AG04449 (cell line): ENCODE measurements around the gene GSG1L.

Source experiments
- CTCF ChIA-PET: fragments of 350-600 bp; formaldehyde crosslinking; extraction: SDS; loops from one replicate; lab custom pipeline; 2021; ENCODE audit warnings: antibody characterized with exemption; lab: Yijun Ruan, JAX
- POLR2A ChIA-PET: fragments of 400-600, 350-600 bp; formaldehyde crosslinking; extraction: SDS; loops from one replicate; lab custom pipeline; 2020; ENCODE audit warnings: antibody characterized with exemption, inconsistent platforms; lab: Yijun Ruan, JAX
- DNase-seq: peaks from one replicate; pipeline ENCODE4 v3.0.0-alpha.2; 2010; ENCODE audit warnings: low read depth, low spot score
- H3K4me3 ChIP-seq: 2 replicates; pipeline ENCODE4 v1.5.1; 2011; ENCODE audit warnings: low read depth, mild to moderate bottlenecking, control low read depth, low read length
- TF ChIP-seq, protein P1 (sequence below): IDR thresholded peaks from one replicate; pipeline ENCODE4 v1.5.1; 2011; ENCODE audit warnings: mild to moderate bottlenecking, moderate library complexity, low read length, control low read depth, inconsistent platforms; ENCODE audit not compliant: insufficient read depth; ENCODE audit errors: missing control alignments

GSG1L gene

DNA sequence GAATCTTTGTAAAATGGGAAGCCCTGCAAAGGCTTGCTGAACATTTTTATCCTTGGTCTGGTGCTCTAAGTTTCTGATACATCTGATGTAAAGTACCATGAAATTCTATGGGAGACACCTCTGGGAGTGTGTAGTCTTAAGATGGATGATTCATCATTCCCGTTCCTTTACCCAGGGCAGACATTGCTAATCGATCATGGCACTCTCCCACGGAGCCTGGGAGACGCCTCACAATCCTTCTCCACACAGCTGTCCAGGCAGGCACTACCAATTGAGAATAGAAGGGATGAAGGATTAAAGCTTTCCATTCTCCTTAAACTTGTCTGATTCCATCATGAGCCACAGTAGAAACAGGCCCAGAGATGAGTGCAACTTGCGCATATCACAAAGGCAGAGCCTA is 144.8 kb downstream of the GSG1L start:
- DNase-seq: no peak
- POLR2A ChIA-PET: no interaction called here
- no peak overlapping the region for H3K4me3 ChIP-seq
- TF ChIP-seq, protein P1, sequence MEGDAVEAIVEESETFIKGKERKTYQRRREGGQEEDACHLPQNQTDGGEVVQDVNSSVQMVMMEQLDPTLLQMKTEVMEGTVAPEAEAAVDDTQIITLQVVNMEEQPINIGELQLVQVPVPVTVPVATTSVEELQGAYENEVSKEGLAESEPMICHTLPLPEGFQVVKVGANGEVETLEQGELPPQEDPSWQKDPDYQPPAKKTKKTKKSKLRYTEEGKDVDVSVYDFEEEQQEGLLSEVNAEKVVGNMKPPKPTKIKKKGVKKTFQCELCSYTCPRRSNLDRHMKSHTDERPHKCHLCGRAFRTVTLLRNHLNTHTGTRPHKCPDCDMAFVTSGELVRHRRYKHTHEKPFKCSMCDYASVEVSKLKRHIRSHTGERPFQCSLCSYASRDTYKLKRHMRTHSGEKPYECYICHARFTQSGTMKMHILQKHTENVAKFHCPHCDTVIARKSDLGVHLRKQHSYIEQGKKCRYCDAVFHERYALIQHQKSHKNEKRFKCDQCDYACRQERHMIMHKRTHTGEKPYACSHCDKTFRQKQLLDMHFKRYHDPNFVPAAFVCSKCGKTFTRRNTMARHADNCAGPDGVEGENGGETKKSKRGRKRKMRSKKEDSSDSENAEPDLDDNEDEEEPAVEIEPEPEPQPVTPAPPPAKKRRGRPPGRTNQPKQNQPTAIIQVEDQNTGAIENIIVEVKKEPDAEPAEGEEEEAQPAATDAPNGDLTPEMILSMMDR: no peak
- CTCF ChIA-PET: no interaction called here

DNA sequence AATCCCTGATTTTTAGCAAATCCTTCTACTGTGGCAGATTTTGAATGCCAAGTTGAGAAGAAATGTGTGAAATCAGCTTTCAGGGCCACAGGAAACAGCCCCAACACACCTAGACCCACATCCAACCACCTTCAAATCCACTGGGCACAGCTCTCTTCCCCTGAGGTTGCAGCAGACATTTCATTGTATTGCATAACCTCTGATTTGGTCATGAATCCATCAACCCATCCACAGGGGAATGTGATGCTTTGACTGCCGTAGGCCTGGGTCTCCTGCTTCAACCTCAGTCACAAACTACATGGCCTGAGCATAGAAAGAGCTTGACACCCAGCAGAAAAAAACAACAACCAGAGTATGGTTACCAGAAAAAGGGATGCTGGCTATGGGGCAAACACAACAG is 145.6 kb downstream of the GSG1L start:
- TF ChIP-seq, protein P1: no peak
- H3K4me3 ChIP-seq: no peak overlapping the region
- POLR2A ChIA-PET: no interaction called here
- no peak for DNase-seq
- CTCF ChIA-PET: no interaction called here

GRCh38 chr16:27911486-27911885 is 152.0 kb downstream of the GSG1L start:
- CTCF ChIA-PET: no interaction called here
- no peak overlapping the region for H3K4me3 ChIP-seq
- TF ChIP-seq, protein P1: no peak
- POLR2A ChIA-PET: no interaction called here
- DNase-seq: no peak

DNA sequence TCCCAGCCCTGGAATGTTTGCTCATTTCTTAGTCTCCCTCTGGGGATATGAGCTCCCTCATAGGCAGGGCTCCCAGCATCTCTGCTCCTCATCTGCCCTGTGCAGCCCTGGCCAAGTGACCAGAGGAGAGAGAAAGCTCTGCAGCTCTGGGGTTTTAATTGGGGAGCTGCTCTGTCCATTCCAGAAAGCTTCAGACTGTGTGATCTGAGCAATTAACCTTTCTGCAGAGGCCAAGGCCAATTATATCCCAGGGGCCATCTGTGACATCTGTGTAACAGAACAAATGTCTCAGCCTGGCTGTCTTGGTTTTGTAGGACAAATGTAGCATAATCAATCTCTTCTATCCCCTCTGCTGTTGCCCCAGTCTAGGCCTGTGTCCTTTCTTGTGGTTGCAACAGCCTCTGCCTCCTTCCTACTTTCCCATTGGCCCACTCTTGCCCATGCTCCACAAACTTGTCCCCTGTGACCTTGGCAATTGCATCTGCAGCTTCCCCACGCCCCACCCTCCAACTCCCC is 156.0 kb downstream of the GSG1L start:
- DNase-seq: no peak
- TF ChIP-seq, protein P1: no peak
- CTCF ChIA-PET: no interaction called here
- no peak overlapping the region for H3K4me3 ChIP-seq
- POLR2A ChIA-PET: no interaction called here

DNA sequence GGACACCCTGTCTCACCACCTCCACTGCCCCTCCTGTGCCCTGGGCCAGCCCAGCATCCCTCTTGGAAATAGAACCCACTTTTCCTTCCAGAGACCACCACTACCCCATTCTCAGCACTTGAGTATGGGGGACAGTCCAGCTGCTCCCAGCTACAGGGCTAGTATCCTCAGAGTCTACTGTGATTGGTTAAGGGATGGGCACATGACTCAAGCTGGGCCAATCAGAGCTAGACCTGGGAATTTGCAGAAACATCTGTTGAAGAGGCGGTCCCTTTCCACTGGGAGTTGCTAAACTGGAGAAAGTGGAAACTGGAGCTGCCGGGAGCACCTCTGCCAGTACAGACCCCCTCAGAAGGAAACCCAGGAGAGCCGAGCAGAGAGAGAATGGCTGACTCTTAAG is 156.6 kb downstream of the GSG1L start:
- ChIA-PET POLR2A (no interaction called here), CTCF (no interaction called here)
- H3K4me3 ChIP-seq: no peak overlapping the region
- TF ChIP-seq, protein P1: no peak
- no peak for DNase-seq

- POLR2A ChIA-PET: no interaction called here
- CTCF ChIA-PET: no interaction called here
- no peak overlapping the region for H3K4me3 ChIP-seq
- no peak for DNase-seq
- TF ChIP-seq, protein P1: no peak
Measured at GRCh38 chr16:27903046-27903655, 160.4 kb downstream of the GSG1L start.
